CD4-positive, CD25-positive, alpha-beta regulatory T cell (primary cell): ENCODE data around the gene SRP68. TPM values are rescaled to one million over a fixed set of nuclear protein-coding genes. Genes with fewer than 3 reads are reported as not detected.

Source experiments
- ATAC-seq, 2 donors: fragments of 150-1000 bp; cut with Tn5 transposase; one replicate each; pipeline ENCODE4 v1.10.0; 2021; ENCODE audit warnings: low read depth in 2 of 2, moderate number of reproducible peaks in 2 of 2, moderate library complexity in 1 of 2
- DNase-seq, 3 donors: peaks; one replicate each; pipeline versions ENCODE4 v3.0.0 to v3.0.0-alpha.2; 2012 to 2022; ENCODE audit warnings: mixed read lengths in 1 of 3
- H3K27ac ChIP-seq: one replicate; pipeline ENCODE4 v1.7.0; 2013; ENCODE audit warnings: mild to moderate bottlenecking, low read length; ENCODE audit not compliant: insufficient read depth, poor library complexity, severe bottlenecking
- H3K27me3 ChIP-seq: one replicate; pipeline ENCODE4 v1.7.0; 2013; ENCODE audit warnings: low read length; ENCODE audit not compliant: control insufficient read depth, insufficient read depth
- H3K36me3 ChIP-seq: one replicate; pipeline ENCODE4 v1.7.0; 2013; ENCODE audit warnings: mild to moderate bottlenecking, low read length, moderate library complexity; ENCODE audit not compliant: control insufficient read depth, insufficient read depth
- H3K4me1 ChIP-seq: 2 replicates; pipeline ENCODE4 v1.7.0; 2013; ENCODE audit warnings: mild to moderate bottlenecking, low read length; ENCODE audit not compliant: insufficient read depth, control insufficient read depth, poor library complexity, severe bottlenecking
- H3K4me3 ChIP-seq: one replicate; pipeline ENCODE4 v1.7.0; 2013; ENCODE audit warnings: low read depth, mild to moderate bottlenecking, low read length, moderate library complexity
- H3K9me3 ChIP-seq, 2 experiments: 1 replicate in 1 of 2; 2 replicates in 1 of 2; pipeline ENCODE4 v1.7.0; 2013; ENCODE audit warnings: low read length in 2 of 2, mild to moderate bottlenecking in 1 of 2, moderate library complexity in 1 of 2; ENCODE audit not compliant: control insufficient read depth in 2 of 2
- H3K27ac Mint-ChIP-seq, 3 donors: one replicate each; pipeline ENCODE4 v1.8.0; 2020 to 2022; ENCODE audit warnings: mild to moderate bottlenecking in 3 of 3, mixed read lengths in 3 of 3, moderate library complexity in 2 of 3
- H3K27me3 Mint-ChIP-seq: one replicate; pipeline ENCODE4 v1.8.0; 2022; ENCODE audit warnings: mild to moderate bottlenecking, mixed read lengths
- H3K36me3 Mint-ChIP-seq: one replicate; pipeline ENCODE4 v1.8.0; 2020; ENCODE audit warnings: mixed read lengths
- H3K4me1 Mint-ChIP-seq, 4 donors: one replicate each; pipeline ENCODE4 v1.8.0; 2020 to 2022; ENCODE audit warnings: mixed read lengths in 4 of 4, mild to moderate bottlenecking in 1 of 4
- H3K4me3 Mint-ChIP-seq, 4 donors: one replicate each; pipeline ENCODE4 v1.8.0; 2020 to 2022; ENCODE audit warnings: mild to moderate bottlenecking in 4 of 4, mixed read lengths in 4 of 4, moderate library complexity in 3 of 4
- H3K9me3 Mint-ChIP-seq, 7 donors: one replicate each; pipeline ENCODE4 v1.8.0; 2020 to 2022; ENCODE audit warnings: mixed read lengths in 7 of 7, mild to moderate bottlenecking in 3 of 7, moderate library complexity in 2 of 7
- polyA plus RNA-seq, 4 donors: library from polyadenylated mRNA; unstranded; fragments of 300-500 nt; fragmentation: Illumina TruSeq; gene quantifications; one replicate each; pipeline ENCODE4 v1.2.3, GENCODE V29; 2021
- total RNA-seq: library from RNA; stranded (reverse); gene quantifications from one replicate; pipeline ENCODE4 v1.2.3, GENCODE V29; 2022

The SRP68 gene
- total and polyA plus RNA-seq, 5 donors from 2014 or later = 68.8 to 81.0 (median 71.9) TPM

DNA sequence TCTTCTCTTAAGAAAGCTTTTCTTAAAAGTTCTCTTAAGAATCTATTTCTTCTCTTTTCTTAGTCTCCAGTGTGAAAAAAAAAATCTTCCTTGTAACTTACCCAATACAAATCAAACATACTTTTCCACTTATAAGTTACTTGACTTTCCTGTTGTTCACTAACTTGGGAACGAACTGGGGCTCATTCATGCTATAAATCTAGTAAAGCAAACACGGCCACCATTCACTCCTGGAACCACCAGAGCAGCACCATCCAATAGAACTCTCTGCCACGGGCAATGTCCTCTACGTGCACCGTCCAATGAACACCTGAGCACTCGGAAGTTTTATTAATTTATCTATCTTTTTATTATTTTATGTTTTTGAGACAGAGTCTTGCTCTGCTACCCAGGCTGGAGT is 20.8 kb downstream of the SRP68 start:
- Histone ChIP-seq H3K4me1 (peaks cover 4% of the 10 kb centered on the region), H3K4me3 (no peak overlapping the region), H3K36me3 (peaks cover 89% of the 10 kb centered on the region), H3K9me3 (no peaks in the 10 kb centered on the region), H3K27me3 (no peaks in the 10 kb centered on the region), H3K27ac (no peak overlapping the region)
- DNase-seq = no peak
- Mint-ChIP-seq H3K9me3 (no peaks in the 10 kb centered on the region), H3K4me3 (no peak overlapping the region), H3K36me3 (peaks cover 43% of the 10 kb centered on the region), H3K4me1 (peaks cover 0 to 29% (median 16%) of the 10 kb centered on the region in 4 donors), H3K27me3 (no peaks in the 10 kb centered on the region), H3K27ac (no peak overlapping the region)
- no peak for ATAC-seq

- DNase-seq (no peak), ATAC-seq (no peak)
- Mint-ChIP-seq H3K27ac (no peak overlapping the region), H3K36me3 (peaks cover 40% of the 10 kb centered on the region), H3K9me3 (no peaks in the 10 kb centered on the region), H3K4me1 (peaks cover 0 to 29% (median 15%) of the 10 kb centered on the region in 4 donors), H3K4me3 (peak overlapping the region in 1 of 4 donors; percentile 8), H3K27me3 (no peaks in the 10 kb centered on the region)
- H3K36me3 ChIP-seq = peaks cover 89% of the 10 kb centered on the region
- H3K27ac ChIP-seq = no peak overlapping the region
- no peaks in the 10 kb centered on the region for H3K9me3 ChIP-seq
- H3K4me1 ChIP-seq = peaks cover 4% of the 10 kb centered on the region
- H3K4me3 ChIP-seq = no peak overlapping the region
- H3K27me3 ChIP-seq = no peaks in the 10 kb centered on the region
These were observed 21.5 kb downstream of the SRP68 start for GRCh38 chr17:76050538-76051467.

DNA sequence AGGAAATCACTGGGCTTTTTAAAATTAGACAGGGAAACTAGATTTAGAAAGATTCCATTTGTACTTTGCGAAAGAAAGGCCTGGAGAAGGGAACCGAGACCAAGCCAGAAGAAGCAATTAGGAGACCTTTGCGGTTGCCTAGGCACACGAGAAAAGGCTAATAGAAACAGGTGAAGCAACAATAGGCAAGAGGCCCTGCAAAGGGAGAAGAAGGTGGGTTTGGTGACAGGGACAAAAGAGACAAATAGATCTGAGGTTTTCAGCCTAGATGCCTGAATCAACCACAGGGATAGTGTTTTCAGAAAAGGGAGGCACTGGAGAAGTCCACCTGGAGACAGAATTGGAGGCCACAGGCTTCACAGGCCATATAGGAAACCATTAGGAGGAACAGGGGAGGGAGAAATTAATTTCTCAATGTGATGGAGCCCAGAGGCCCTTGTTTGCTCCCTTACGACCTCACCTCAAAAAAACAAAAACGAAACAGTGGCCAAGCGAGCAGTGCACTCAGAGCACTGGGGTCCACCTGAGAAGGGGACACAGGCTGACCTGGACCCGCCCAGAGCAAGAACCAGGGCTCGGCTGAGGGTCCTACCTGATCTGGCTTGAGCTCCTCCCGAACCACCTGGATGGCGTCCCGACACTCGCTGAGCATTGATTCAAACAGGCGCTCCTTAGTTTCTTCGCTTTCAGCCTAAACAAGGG is 22.3 kb downstream of the SRP68 start:
- H3K4me3 ChIP-seq = no peak overlapping the region
- no peak for ATAC-seq
- Mint-ChIP-seq H3K27ac (peak overlapping the region; percentile 34 to 80 (median 55)), H3K27me3 (no peaks in the 10 kb centered on the region), H3K4me1 (peaks cover 0 to 29% (median 15%) of the 10 kb centered on the region in 4 donors), H3K9me3 (no peaks in the 10 kb centered on the region), H3K36me3 (peaks cover 48% of the 10 kb centered on the region), H3K4me3 (no peak overlapping the region)
- no peaks in the 10 kb centered on the region for H3K9me3 ChIP-seq
- H3K36me3 ChIP-seq = peaks cover 90% of the 10 kb centered on the region
- peaks cover 4% of the 10 kb centered on the region for H3K4me1 ChIP-seq
- no peak overlapping the region for H3K27ac ChIP-seq
- DNase-seq = no peak
- no peaks in the 10 kb centered on the region for H3K27me3 ChIP-seq

- H3K36me3 Mint-ChIP-seq = peaks cover 53% of the 10 kb centered on the region
- no peaks in the 10 kb centered on the region for H3K27me3 Mint-ChIP-seq
These were observed 23.1 kb downstream of the SRP68 start for GRCh38 chr17:76049239-76049638.

DNA sequence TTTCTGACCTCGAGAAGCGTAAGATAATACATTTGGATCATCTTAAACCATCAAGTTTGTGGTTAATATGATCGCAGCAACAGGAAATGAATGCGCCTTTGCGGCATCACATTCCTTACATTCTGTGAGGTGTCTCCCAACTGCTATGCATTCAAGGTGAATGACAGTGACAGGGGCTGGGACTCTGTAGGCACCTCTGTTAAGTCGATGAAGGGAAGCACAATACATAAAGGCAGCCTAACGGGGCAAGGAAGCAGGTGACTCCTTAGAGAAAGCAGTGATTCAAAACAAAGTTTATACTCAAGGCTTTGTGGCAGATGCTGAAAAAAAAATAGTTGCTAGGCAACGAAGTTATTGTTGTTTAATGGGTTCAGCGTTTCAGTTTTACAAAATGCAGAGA is 23.6 kb downstream of the SRP68 start:
- H3K9me3 Mint-ChIP-seq = no peaks in the 10 kb centered on the region
- Histone ChIP-seq H3K9me3 (no peaks in the 10 kb centered on the region), H3K27me3 (no peaks in the 10 kb centered on the region), H3K4me1 (peaks cover 4% of the 10 kb centered on the region), H3K4me3 (no peak overlapping the region), H3K36me3 (peaks cover 90% of the 10 kb centered on the region), H3K27ac (peak overlapping the region; percentile 64)
- H3K27ac Mint-ChIP-seq = peak overlapping the region in 2 of 3 donors; percentile 80
- no peaks in the 10 kb centered on the region for H3K27me3 Mint-ChIP-seq
- H3K4me1 Mint-ChIP-seq = peaks cover 0 to 28% (median 15%) of the 10 kb centered on the region in 4 donors
- DNase-seq (peak in 1 of 3 donors; percentile 47), ATAC-seq (peak; percentile 50 to 56)
- no peak overlapping the region for H3K4me3 Mint-ChIP-seq
- peaks cover 54% of the 10 kb centered on the region for H3K36me3 Mint-ChIP-seq

More at GRCh38 chr17:76049239-76049638, 23.1 kb downstream of the SRP68 start:
- peaks cover 4% of the 10 kb centered on the region for H3K4me1 ChIP-seq
- H3K36me3 ChIP-seq = peaks cover 90% of the 10 kb centered on the region
- peak overlapping the region; percentile 27 to 80 (median 80) for H3K27ac Mint-ChIP-seq
- DNase-seq = no peak
- H3K27ac ChIP-seq = peak overlapping the region; percentile 64
- no peaks in the 10 kb centered on the region for H3K9me3 Mint-ChIP-seq
- H3K9me3 ChIP-seq = no peaks in the 10 kb centered on the region
- ATAC-seq = no peak
- H3K4me3 Mint-ChIP-seq = no peak overlapping the region
- no peaks in the 10 kb centered on the region for H3K27me3 ChIP-seq
- no peak overlapping the region for H3K4me3 ChIP-seq
- H3K4me1 Mint-ChIP-seq = peaks cover 0 to 29% (median 15%) of the 10 kb centered on the region in 4 donors

- Histone ChIP-seq H3K36me3 (peaks cover 93% of the 10 kb centered on the region), H3K4me3 (no peak overlapping the region), H3K9me3 (no peaks in the 10 kb centered on the region), H3K27me3 (no peaks in the 10 kb centered on the region), H3K4me1 (peaks cover 4% of the 10 kb centered on the region), H3K27ac (no peak overlapping the region)
- no peak for ATAC-seq
- H3K36me3 Mint-ChIP-seq = peaks cover 56% of the 10 kb centered on the region
- no peaks in the 10 kb centered on the region for H3K27me3 Mint-ChIP-seq
- H3K4me1 Mint-ChIP-seq = peaks cover 0 to 28% (median 15%) of the 10 kb centered on the region in 4 donors
- DNase-seq = no peak
- H3K27ac Mint-ChIP-seq = peak overlapping the region; percentile 1 to 80 (median 1)
- peak overlapping the region in 1 of 4 donors; percentile 59 for H3K4me3 Mint-ChIP-seq
- no peaks in the 10 kb centered on the region for H3K9me3 Mint-ChIP-seq
These were observed 24.2 kb downstream of the SRP68 start for GRCh38 chr17:76048025-76048605.

- Mint-ChIP-seq H3K27ac (no peak overlapping the region), H3K27me3 (no peaks in the 10 kb centered on the region), H3K4me3 (no peak overlapping the region), H3K4me1 (peaks cover 0 to 25% (median 13%) of the 10 kb centered on the region in 4 donors), H3K9me3 (no peaks in the 10 kb centered on the region), H3K36me3 (peaks cover 52% of the 10 kb centered on the region)
- no peak for DNase-seq
- no peak for ATAC-seq
- H3K9me3 ChIP-seq = no peaks in the 10 kb centered on the region
- peaks cover 96% of the 10 kb centered on the region for H3K36me3 ChIP-seq
- peaks cover 4% of the 10 kb centered on the region for H3K4me1 ChIP-seq
- H3K4me3 ChIP-seq = no peak overlapping the region
- no peaks in the 10 kb centered on the region for H3K27me3 ChIP-seq
- no peak overlapping the region for H3K27ac ChIP-seq
These were observed 26.3 kb downstream of the SRP68 start for GRCh38 chr17:76046064-76046463.
